Stimulated activated memory B cell treated with anti-CD40 and anti-IgM and Interleukin-4, amounts not matched to agents 10 μg/mL and 1 μg/mL and 100 μg/mL, for 72 hours (primary cell): ENCODE results near the gene CIB1.
"Not testable (repeated sequence)": the region's sequence is repeated elsewhere in the genome, so short reads cannot be mapped to it uniquely, and the experiment has no call there.

Experiments used
- ATAC-seq: fragments of 150-1000 bp; cut with Tn5 transposase; 2 replicates; pipeline ENCODE4 v1.10.0; 2021
- H3K27ac Mint-ChIP-seq: one replicate; pipeline ENCODE4 v1.8.0; 2022; ENCODE audit warnings: mild to moderate bottlenecking, mixed read lengths
- H3K27me3 Mint-ChIP-seq: one replicate; pipeline ENCODE4 v1.8.0; 2022; ENCODE audit warnings: mixed read lengths
- H3K36me3 Mint-ChIP-seq: one replicate; pipeline ENCODE4 v1.8.0; 2022; ENCODE audit warnings: mixed read lengths
- H3K4me1 Mint-ChIP-seq: one replicate; pipeline ENCODE4 v1.8.0; 2022; ENCODE audit warnings: mixed read lengths
- H3K4me3 Mint-ChIP-seq: one replicate; pipeline ENCODE4 v1.8.0; 2022; ENCODE audit warnings: mild to moderate bottlenecking, moderate library complexity, mixed read lengths
- H3K9me3 Mint-ChIP-seq: one replicate; pipeline ENCODE4 v1.8.0; 2022; ENCODE audit warnings: mixed read lengths

The CIB1 gene

GRCh38 chr15:90233387-90234095 is at the start of gene CIB1:
Gene CIB1, minus strand, starts transcription at chr15:90233941. Its CDS starts 56 bp downstream, at chr15:90233885.
- peak; percentile 94 for ATAC-seq
- Mint-ChIP-seq H3K36me3 (peaks cover 48% of the 10 kb centered on the region), H3K27ac (peak within 1 kb of the TSS; percentile 87), H3K4me3 (peak within 1 kb of the TSS; percentile 94), H3K27me3 (no peaks in the 10 kb centered on the region), H3K9me3 (no peaks in the 10 kb centered on the region), H3K4me1 (peaks cover 56% of the 10 kb centered on the region)

DNA sequence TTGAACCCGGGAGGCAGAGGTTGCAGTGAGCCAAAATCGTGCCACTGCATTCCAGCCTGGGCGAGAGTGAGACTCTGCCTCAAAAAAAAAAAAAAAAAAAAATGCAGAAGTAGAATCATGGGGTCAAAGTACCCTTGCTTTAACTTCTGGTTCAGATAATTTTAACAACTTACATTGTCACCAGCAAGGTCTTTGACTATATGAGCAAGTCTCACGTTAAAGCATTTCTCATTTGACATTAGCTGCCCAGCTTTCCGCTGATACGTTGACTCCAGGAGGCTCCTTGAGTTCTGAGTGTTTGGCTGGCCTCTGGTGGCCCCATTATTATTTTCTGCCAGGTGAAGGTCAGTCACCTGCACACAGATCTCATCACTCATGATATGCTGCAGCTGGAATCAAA is 47.9 kb upstream of the CIB1 start:
- H3K4me1 Mint-ChIP-seq, ATAC-seq, H3K36me3 Mint-ChIP-seq, H3K4me3 Mint-ChIP-seq, H3K9me3 Mint-ChIP-seq, H3K27me3 Mint-ChIP-seq, H3K27ac Mint-ChIP-seq: not testable (repeated sequence)

- not testable (repeated sequence) for H3K4me3 Mint-ChIP-seq, H3K27me3 Mint-ChIP-seq, ATAC-seq, H3K27ac Mint-ChIP-seq, H3K36me3 Mint-ChIP-seq, H3K9me3 Mint-ChIP-seq, H3K4me1 Mint-ChIP-seq
These were observed 47.0 kb upstream of the CIB1 start for GRCh38 chr15:90280743-90281142.

DNA sequence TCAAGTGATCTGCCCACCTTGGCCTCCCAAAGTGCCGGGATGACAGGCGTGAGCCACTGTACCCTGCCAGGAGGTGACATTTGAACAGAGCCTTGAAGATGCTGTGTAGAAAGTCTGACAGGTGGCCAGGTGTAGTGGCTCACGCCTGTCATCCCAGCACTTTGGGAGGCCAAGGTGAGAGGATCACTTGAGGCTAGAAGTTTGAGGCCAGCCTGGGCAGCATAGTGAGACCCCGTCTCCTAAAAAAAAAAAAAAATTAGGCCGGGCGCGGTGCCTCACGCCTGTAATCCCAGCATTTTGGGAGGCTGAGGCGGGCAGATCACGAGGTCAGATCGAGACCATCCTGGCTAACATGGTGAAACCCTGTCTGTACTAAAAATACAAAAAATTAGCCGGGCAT is 44.7 kb upstream of the CIB1 start:
- not testable (repeated sequence) for H3K9me3 Mint-ChIP-seq, H3K27ac Mint-ChIP-seq, H3K4me3 Mint-ChIP-seq, H3K27me3 Mint-ChIP-seq, ATAC-seq, H3K4me1 Mint-ChIP-seq
- H3K36me3 Mint-ChIP-seq, result peaks cover 18% of the 10 kb centered on the region

GRCh38 chr15:90271459-90272166 is 37.9 kb upstream of the CIB1 start:
- Mint-ChIP-seq H3K27ac (peak overlapping the region; percentile 6), H3K36me3 (peaks cover 58% of the 10 kb centered on the region), H3K9me3 (peaks cover 2% of the 10 kb centered on the region), H3K4me1 (peaks cover 60% of the 10 kb centered on the region), H3K4me3 (no peak overlapping the region), H3K27me3 (no peaks in the 10 kb centered on the region)
- no peak for ATAC-seq

DNA sequence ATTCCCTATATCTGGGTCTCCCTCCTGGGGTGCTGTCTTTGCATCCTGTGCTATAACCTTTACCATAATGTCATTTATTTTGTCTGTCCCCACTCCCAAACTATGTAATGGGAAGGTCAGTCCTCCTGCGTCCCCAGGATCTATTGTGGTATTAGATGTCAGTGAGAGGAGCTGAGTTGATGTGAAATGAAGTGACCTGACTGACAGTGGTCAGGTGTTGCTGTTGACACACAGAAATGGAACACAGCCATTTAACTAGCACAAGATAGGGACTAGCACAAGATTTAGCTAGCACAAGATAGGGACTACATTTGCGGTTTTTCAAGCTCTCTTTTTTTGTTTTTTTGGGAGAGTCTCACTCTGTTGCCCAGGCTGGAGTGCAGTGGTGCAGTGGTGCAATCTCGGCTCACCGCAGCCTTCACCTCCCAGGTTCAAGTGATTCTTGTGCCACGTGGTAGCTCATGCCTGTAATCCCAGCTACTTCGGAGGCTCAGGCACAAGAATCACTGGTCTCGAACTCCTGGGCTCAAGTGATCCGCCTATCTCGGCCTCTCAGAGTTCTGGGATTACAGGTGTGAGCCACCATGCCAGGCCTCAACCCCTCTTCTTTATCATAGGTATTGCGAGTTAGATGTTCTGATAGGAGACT is 36.9 kb upstream of the CIB1 start:
- H3K4me3 Mint-ChIP-seq, result no peak overlapping the region
- ATAC-seq, result no peak
- H3K4me1 Mint-ChIP-seq, result peaks cover 65% of the 10 kb centered on the region
- H3K9me3 Mint-ChIP-seq, result peaks cover 2% of the 10 kb centered on the region
- H3K27me3 Mint-ChIP-seq, result no peaks in the 10 kb centered on the region
- peak overlapping the region; percentile 59 for H3K27ac Mint-ChIP-seq
- peaks cover 53% of the 10 kb centered on the region for H3K36me3 Mint-ChIP-seq

GRCh38 chr15:90268415-90268814 is 34.7 kb upstream of the CIB1 start:
- Mint-ChIP-seq H3K27ac (peak overlapping the region; percentile 4), H3K27me3 (no peaks in the 10 kb centered on the region), H3K36me3 (peaks cover 40% of the 10 kb centered on the region), H3K4me3 (peak overlapping the region; percentile 46), H3K9me3 (no peaks in the 10 kb centered on the region), H3K4me1 (peaks cover 77% of the 10 kb centered on the region)
- no peak for ATAC-seq

DNA sequence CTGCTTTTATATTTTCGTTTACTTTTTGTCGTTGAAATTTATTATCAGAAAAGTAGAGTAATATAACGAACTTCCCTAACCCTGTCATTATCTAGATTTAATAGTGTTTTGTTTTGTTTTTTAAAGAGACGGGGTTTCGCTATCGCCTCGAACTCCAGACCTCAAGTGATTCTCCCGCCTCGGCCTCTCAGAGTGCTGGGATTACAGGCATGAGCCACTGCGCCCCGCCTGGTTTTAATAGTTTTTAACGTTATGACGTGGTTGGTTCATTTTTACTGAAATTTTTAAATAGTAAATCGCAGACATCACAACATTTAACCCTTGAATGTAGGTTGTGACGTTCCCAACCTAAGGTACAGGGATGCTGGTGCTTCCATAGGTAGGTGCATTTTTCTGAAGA is 32.7 kb upstream of the CIB1 start:
- Mint-ChIP-seq H3K9me3 (no peaks in the 10 kb centered on the region), H3K27me3 (no peaks in the 10 kb centered on the region), H3K4me3 (peak overlapping the region; percentile 93), H3K4me1 (peaks cover 63% of the 10 kb centered on the region), H3K36me3 (peaks cover 37% of the 10 kb centered on the region), H3K27ac (peak overlapping the region; percentile 93)
- ATAC-seq, result no peak

DNA sequence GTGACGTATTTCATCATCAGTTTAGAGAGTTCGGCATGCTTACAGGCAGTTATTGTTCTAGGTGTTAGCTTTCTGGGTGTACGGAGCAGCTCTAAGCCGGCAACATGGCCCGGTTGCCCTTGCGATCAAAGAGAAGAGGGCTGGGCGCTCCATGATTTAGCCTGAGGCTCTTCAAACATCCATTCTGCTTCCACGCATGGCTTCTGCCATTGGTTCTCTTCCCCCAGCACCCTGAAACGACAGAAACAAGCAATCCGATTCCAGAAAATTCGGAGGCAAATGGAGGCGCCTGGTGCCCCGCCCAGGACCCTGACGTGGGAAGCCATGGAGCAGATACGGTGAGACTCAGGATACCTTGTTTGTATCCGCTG is 32.3 kb upstream of the CIB1 start:
- Mint-ChIP-seq H3K4me1 (peaks cover 59% of the 10 kb centered on the region), H3K9me3 (no peaks in the 10 kb centered on the region), H3K4me3 (peak overlapping the region; percentile 93), H3K36me3 (peaks cover 33% of the 10 kb centered on the region), H3K27me3 (no peaks in the 10 kb centered on the region), H3K27ac (peak overlapping the region; percentile 93)
- peak; percentile 39 for ATAC-seq

DNA sequence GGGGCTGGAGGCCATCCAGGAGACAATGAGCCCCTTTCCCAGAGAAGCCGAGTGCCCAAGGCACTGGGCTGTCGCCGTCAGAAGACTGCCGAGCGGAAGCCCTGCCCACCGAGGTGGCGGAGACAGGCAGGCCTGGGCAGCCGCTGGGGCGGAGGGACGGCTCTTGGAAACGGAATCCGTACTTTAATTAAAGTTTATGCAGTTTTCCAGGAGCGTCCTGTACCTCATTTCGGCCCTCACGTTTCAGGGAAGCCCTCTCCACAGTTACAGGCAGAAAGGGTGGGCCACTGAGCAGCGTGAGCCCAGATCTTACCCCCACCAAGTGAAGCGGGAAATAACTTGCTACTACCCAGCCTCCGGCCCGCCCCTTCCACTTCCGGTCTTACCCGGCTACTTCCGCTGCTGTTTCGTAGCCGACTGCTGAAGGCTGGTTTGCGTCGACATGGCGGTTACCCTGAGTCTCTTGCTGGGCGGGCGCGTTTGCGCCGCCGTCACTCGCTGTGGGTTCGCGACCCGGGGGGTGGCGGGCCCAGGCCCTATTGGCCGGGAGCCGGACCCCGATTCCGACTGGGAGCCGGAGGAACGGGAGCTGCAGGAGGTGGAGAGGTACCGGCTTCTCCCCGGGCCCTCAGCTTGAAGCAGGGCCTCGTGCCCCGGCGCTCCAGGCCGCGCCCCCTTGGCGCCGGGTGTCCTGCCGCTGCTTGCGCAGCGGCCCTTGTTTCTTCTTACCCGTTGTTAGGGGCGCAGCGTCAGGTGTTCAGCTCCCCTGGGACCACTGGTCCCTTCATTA is 31.7 kb upstream of the CIB1 start, which contains the start of gene NGRN:
Gene NGRN, plus strand, starts transcription at position 402 of the 790 bp plus-strand sequence. Its CDS starts 41 bp downstream, at position 443.
- Mint-ChIP-seq H3K4me1 (peaks cover 57% of the 10 kb centered on the region), H3K27ac (peak within 1 kb of the TSS; percentile 93)
- peak; percentile 97 for ATAC-seq

GRCh38 chr15:90264671-90265070 is 30.9 kb upstream of the CIB1 start:
- ATAC-seq, result no peak
- H3K27ac Mint-ChIP-seq, result peak overlapping the region; percentile 93
- H3K27me3 Mint-ChIP-seq, result no peaks in the 10 kb centered on the region
- H3K9me3 Mint-ChIP-seq, result no peaks in the 10 kb centered on the region
- peak overlapping the region; percentile 93 for H3K4me3 Mint-ChIP-seq
- H3K4me1 Mint-ChIP-seq, result peaks cover 49% of the 10 kb centered on the region
- peaks cover 23% of the 10 kb centered on the region for H3K36me3 Mint-ChIP-seq

More for the DNA sequence above, 31.7 kb upstream of the CIB1 start, which contains the start of gene NGRN:
- no peaks in the 10 kb centered on the region for H3K27me3 Mint-ChIP-seq
- H3K9me3 Mint-ChIP-seq, result no peaks in the 10 kb centered on the region
- H3K4me3 Mint-ChIP-seq, result peak within 1 kb of the TSS; percentile 93
- H3K36me3 Mint-ChIP-seq, result peaks cover 31% of the 10 kb centered on the region

DNA sequence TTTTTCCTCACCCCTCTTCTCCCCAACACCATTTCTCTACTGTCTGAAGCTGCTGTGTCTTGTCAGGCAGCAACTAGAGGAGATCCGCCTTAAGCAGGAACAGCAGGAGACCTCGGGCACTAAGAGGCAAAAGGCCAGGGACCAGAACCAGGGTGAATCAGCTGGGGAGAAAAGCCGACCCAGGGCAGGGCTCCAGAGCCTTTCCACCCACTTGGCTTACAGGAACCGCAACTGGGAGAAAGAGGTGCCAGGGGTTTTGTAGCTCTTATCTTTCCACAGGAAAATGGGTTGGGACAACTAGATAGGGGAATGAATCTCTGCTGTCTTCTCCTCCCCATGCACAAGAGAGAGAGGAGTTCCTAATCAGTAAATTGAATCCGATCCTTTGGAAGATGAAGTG is 28.7 kb upstream of the CIB1 start:
- Mint-ChIP-seq H3K4me1 (peaks cover 30% of the 10 kb centered on the region), H3K36me3 (peaks cover 9% of the 10 kb centered on the region), H3K27ac (no peak overlapping the region), H3K27me3 (no peaks in the 10 kb centered on the region), H3K9me3 (no peaks in the 10 kb centered on the region), H3K4me3 (no peak overlapping the region)
- no peak for ATAC-seq

GRCh38 chr15:90261811-90262210 is 28.1 kb upstream of the CIB1 start:
- Mint-ChIP-seq H3K4me3 (no peak overlapping the region), H3K9me3 (no peaks in the 10 kb centered on the region), H3K27me3 (peaks cover 1% of the 10 kb centered on the region), H3K4me1 (peaks cover 24% of the 10 kb centered on the region), H3K36me3 (peaks cover 9% of the 10 kb centered on the region), H3K27ac (no peak overlapping the region)
- ATAC-seq, result no peak

GRCh38 chr15:90260731-90261130 is 27.0 kb upstream of the CIB1 start:
- H3K4me3 Mint-ChIP-seq, H3K27ac Mint-ChIP-seq, H3K9me3 Mint-ChIP-seq, H3K36me3 Mint-ChIP-seq, ATAC-seq: not testable (repeated sequence)
- peaks cover 17% of the 10 kb centered on the region for H3K4me1 Mint-ChIP-seq
- peaks cover 12% of the 10 kb centered on the region for H3K27me3 Mint-ChIP-seq

DNA sequence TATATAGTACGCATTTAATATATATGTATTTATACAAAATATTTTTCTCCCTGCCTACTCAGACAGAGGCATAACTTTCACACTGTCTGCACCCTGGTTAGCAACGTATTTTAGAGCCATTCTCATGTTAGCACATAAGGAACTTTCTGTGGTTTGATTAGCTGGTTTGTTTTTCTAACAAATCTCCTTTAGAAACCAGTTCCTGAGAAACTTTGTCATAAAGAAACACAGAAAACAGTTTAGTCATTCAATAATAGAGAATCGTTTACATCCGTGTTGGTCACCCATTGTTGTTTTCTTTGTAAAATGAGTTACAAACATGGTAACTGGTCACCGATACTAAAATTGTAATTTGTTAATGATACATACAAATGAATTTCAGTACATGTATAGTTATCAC is 25.8 kb upstream of the CIB1 start:
- H3K36me3 Mint-ChIP-seq, result peaks cover 9% of the 10 kb centered on the region
- no peak for ATAC-seq
- H3K27me3 Mint-ChIP-seq, result peaks cover 12% of the 10 kb centered on the region
- no peak overlapping the region for H3K4me3 Mint-ChIP-seq
- no peaks in the 10 kb centered on the region for H3K9me3 Mint-ChIP-seq
- peaks cover 11% of the 10 kb centered on the region for H3K4me1 Mint-ChIP-seq
- no peak overlapping the region for H3K27ac Mint-ChIP-seq
